Measurements from ENCODE around the gene BBS9.

Gene BBS9

DNA sequence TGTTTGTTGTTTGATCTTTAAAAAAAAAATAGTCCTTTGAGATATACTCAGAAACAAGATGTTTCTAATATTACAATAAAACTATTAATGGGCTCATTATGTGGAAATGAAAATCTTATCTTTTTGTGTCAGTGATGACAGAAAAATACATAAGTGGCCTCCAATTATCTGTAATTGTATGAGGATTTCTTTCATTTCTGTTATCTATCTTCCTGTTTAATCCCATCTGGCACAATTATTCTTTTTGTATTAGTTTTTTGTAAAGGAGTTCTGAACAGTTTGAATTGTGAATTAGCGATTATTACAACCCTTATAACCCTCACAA lies 270.8 kb downstream of the BBS9 start:
- Histone ChIP-seq H3K9me3 (ENCODE audit: control insufficient read depth in 5 of 5, low read length in 5 of 5) (peaks cover 0 to 5% (median 0%) of the 10 kb centered on the region in 5 donors), H3K4me3 (ENCODE audit: low read depth in 1 of 5, low read length in 5 of 5) (no peak overlapping the region), H3K36me3 (ENCODE audit: control insufficient read depth in 5 of 5, insufficient read depth in 5 of 5, low read length in 5 of 5) (peaks cover 0 to 10% (median 0%) of the 10 kb centered on the region in 5 donors), H3K4me1 (ENCODE audit: control insufficient read depth in 5 of 5, insufficient read depth in 5 of 5, low read length in 5 of 5) (no peaks in the 10 kb centered on the region), H3K9ac (ENCODE audit: low read length in 5 of 5) (no peak overlapping the region), H3K27me3 (ENCODE audit: control insufficient read depth in 5 of 5, insufficient read depth in 4 of 5, low read length in 5 of 5) (no peaks in the 10 kb centered on the region), H3K27ac (ENCODE audit: low read depth, low read length) (no peak overlapping the region)

- no peaks in the 10 kb centered on the region for H3K36me3 ChIP-seq (ENCODE audit: control insufficient read depth in 5 of 5, insufficient read depth in 5 of 5, low read length in 5 of 5)
Observed at GRCh38 chr7:33410266-33410665, 280.9 kb downstream of the BBS9 start.

GRCh38 chr7:33411020-33411419 lies 281.7 kb downstream of the BBS9 start:
- Histone ChIP-seq H3K9me3 (ENCODE audit: control insufficient read depth in 5 of 5, low read length in 5 of 5) (peaks cover 0 to 13% (median 7%) of the 10 kb centered on the region in 5 donors), H3K27me3 (ENCODE audit: control insufficient read depth in 5 of 5, insufficient read depth in 4 of 5, low read length in 5 of 5) (no peaks in the 10 kb centered on the region), H3K4me3 (ENCODE audit: low read depth in 1 of 5, low read length in 5 of 5) (no peak overlapping the region), H3K9ac (ENCODE audit: low read length in 5 of 5) (no peak overlapping the region), H3K36me3 (ENCODE audit: control insufficient read depth in 5 of 5, insufficient read depth in 5 of 5, low read length in 5 of 5) (no peaks in the 10 kb centered on the region), H3K27ac (ENCODE audit: low read depth, low read length) (no peak overlapping the region), H3K4me1 (ENCODE audit: control insufficient read depth in 5 of 5, insufficient read depth in 5 of 5, low read length in 5 of 5) (peaks cover 0 to 21% (median 0%) of the 10 kb centered on the region in 5 donors)

More at GRCh38 chr7:33410266-33410665, 280.9 kb downstream of the BBS9 start:
- Histone ChIP-seq H3K4me1 (ENCODE audit: control insufficient read depth in 5 of 5, insufficient read depth in 5 of 5, low read length in 5 of 5) (peaks cover 0 to 21% (median 0%) of the 10 kb centered on the region in 5 donors), H3K9ac (ENCODE audit: low read length in 5 of 5) (no peak overlapping the region), H3K4me3 (ENCODE audit: low read depth in 1 of 5, low read length in 5 of 5) (no peak overlapping the region), H3K9me3 (ENCODE audit: control insufficient read depth in 5 of 5, low read length in 5 of 5) (peaks cover 0 to 13% (median 7%) of the 10 kb centered on the region in 5 donors), H3K27ac (ENCODE audit: low read depth, low read length) (no peak overlapping the region), H3K27me3 (ENCODE audit: control insufficient read depth in 5 of 5, insufficient read depth in 4 of 5, low read length in 5 of 5) (no peaks in the 10 kb centered on the region)

- Histone ChIP-seq H3K4me3 (ENCODE audit: low read depth in 1 of 5, low read length in 5 of 5) (no peak overlapping the region), H3K27ac (ENCODE audit: low read depth, low read length) (no peak overlapping the region), H3K9ac (ENCODE audit: low read length in 5 of 5) (no peak overlapping the region), H3K9me3 (ENCODE audit: control insufficient read depth in 5 of 5, low read length in 5 of 5) (peaks cover 0 to 13% (median 7%) of the 10 kb centered on the region in 5 donors), H3K36me3 (ENCODE audit: control insufficient read depth in 5 of 5, insufficient read depth in 5 of 5, low read length in 5 of 5) (no peaks in the 10 kb centered on the region), H3K27me3 (ENCODE audit: control insufficient read depth in 5 of 5, insufficient read depth in 4 of 5, low read length in 5 of 5) (no peaks in the 10 kb centered on the region), H3K4me1 (ENCODE audit: control insufficient read depth in 5 of 5, insufficient read depth in 5 of 5, low read length in 5 of 5) (peaks cover 0 to 21% (median 0%) of the 10 kb centered on the region in 5 donors)
Observed at GRCh38 chr7:33412331-33412730, 283.0 kb downstream of the BBS9 start.

DNA sequence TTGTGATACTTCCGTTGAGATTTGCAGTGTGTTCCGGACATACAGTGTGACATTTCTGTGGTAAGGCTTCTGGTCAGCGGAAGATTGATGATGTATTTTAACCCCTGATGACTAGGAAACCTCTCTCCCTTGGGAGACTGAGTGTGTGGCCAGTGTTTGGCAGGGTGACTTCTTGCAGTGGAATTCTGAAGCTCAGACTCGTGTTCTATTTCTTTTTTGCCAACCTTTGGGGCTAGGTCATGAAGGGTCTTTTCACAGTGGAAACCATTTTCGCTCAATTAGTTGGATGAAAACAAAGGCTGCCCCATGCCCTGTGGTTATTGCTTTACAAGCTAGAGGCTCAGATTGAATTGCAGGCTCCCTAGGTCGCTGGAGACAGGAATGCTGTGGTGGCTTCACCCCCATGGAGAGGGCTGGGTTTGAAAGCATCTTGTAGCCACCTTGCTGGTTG lies 288.9 kb downstream of the BBS9 start:
- H3K36me3 ChIP-seq (ENCODE audit: control insufficient read depth in 5 of 5, insufficient read depth in 5 of 5, low read length in 5 of 5): no peaks in the 10 kb centered on the region
- no peak overlapping the region for H3K4me3 ChIP-seq (ENCODE audit: low read depth in 1 of 5, low read length in 5 of 5)
- H3K27ac ChIP-seq (ENCODE audit: low read depth, low read length): no peak overlapping the region
- H3K9ac ChIP-seq (ENCODE audit: low read length in 5 of 5): no peak overlapping the region
- peaks cover 0 to 10% (median 6%) of the 10 kb centered on the region in 5 donors for H3K4me1 ChIP-seq (ENCODE audit: control insufficient read depth in 5 of 5, insufficient read depth in 5 of 5, low read length in 5 of 5)
- H3K27me3 ChIP-seq (ENCODE audit: control insufficient read depth in 5 of 5, insufficient read depth in 4 of 5, low read length in 5 of 5): no peaks in the 10 kb centered on the region
- no peaks in the 10 kb centered on the region for H3K9me3 ChIP-seq (ENCODE audit: control insufficient read depth in 5 of 5, low read length in 5 of 5)

- H3K27me3 ChIP-seq (ENCODE audit: control insufficient read depth in 5 of 5, insufficient read depth in 4 of 5, low read length in 5 of 5): no peaks in the 10 kb centered on the region
- H3K9ac ChIP-seq (ENCODE audit: low read length in 5 of 5): no peak overlapping the region
- H3K27ac ChIP-seq (ENCODE audit: low read depth, low read length): no peak overlapping the region
- H3K9me3 ChIP-seq (ENCODE audit: control insufficient read depth in 5 of 5, low read length in 5 of 5): no peaks in the 10 kb centered on the region
- no peaks in the 10 kb centered on the region for H3K36me3 ChIP-seq (ENCODE audit: control insufficient read depth in 5 of 5, insufficient read depth in 5 of 5, low read length in 5 of 5)
- no peak overlapping the region for H3K4me3 ChIP-seq (ENCODE audit: low read depth in 1 of 5, low read length in 5 of 5)
- H3K4me1 ChIP-seq (ENCODE audit: control insufficient read depth in 5 of 5, insufficient read depth in 5 of 5, low read length in 5 of 5): peaks cover 0 to 11% (median 6%) of the 10 kb centered on the region in 5 donors
Observed at GRCh38 chr7:33420311-33420940, 291.1 kb downstream of the BBS9 start.

DNA sequence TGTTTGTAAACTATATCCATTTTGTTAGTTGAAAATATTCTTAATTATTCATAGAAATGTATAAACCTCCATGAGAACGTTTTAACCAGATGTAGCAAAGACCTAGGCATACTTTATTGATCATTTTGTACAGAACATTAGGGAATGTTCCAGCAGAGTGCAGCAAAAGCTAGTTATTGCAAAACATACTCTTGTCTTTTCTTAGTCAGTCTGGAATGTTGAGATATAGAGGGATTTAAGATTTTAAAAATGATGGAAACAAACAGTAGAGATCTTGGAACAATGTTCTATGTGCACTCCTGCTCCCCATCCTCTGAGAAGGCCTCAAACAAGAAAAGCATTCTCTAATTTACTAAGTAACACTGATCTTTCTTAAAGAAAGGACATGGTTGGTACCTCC lies 292.1 kb downstream of the BBS9 start:
- Histone ChIP-seq H3K9ac (ENCODE audit: low read length in 5 of 5) (no peak overlapping the region), H3K4me1 (ENCODE audit: control insufficient read depth in 5 of 5, insufficient read depth in 5 of 5, low read length in 5 of 5) (peaks cover 0 to 18% (median 6%) of the 10 kb centered on the region in 5 donors), H3K27ac (ENCODE audit: low read depth, low read length) (no peak overlapping the region), H3K27me3 (ENCODE audit: control insufficient read depth in 5 of 5, insufficient read depth in 4 of 5, low read length in 5 of 5) (no peaks in the 10 kb centered on the region), H3K9me3 (ENCODE audit: control insufficient read depth in 5 of 5, low read length in 5 of 5) (no peaks in the 10 kb centered on the region), H3K4me3 (ENCODE audit: low read depth in 1 of 5, low read length in 5 of 5) (no peak overlapping the region), H3K36me3 (ENCODE audit: control insufficient read depth in 5 of 5, insufficient read depth in 5 of 5, low read length in 5 of 5) (no peaks in the 10 kb centered on the region)

- no peak overlapping the region for H3K27ac ChIP-seq (ENCODE audit: low read depth, low read length)
- no peaks in the 10 kb centered on the region for H3K36me3 ChIP-seq (ENCODE audit: control insufficient read depth in 5 of 5, insufficient read depth in 5 of 5, low read length in 5 of 5)
- H3K4me1 ChIP-seq (ENCODE audit: control insufficient read depth in 5 of 5, insufficient read depth in 5 of 5, low read length in 5 of 5): peaks cover 0 to 18% (median 6%) of the 10 kb centered on the region in 5 donors
- no peaks in the 10 kb centered on the region for H3K9me3 ChIP-seq (ENCODE audit: control insufficient read depth in 5 of 5, low read length in 5 of 5)
- H3K9ac ChIP-seq (ENCODE audit: low read length in 5 of 5): no peak overlapping the region
- H3K4me3 ChIP-seq (ENCODE audit: low read depth in 1 of 5, low read length in 5 of 5): no peak overlapping the region
- H3K27me3 ChIP-seq (ENCODE audit: control insufficient read depth in 5 of 5, insufficient read depth in 4 of 5, low read length in 5 of 5): no peaks in the 10 kb centered on the region
Observed at GRCh38 chr7:33422141-33422540, 292.8 kb downstream of the BBS9 start.

DNA sequence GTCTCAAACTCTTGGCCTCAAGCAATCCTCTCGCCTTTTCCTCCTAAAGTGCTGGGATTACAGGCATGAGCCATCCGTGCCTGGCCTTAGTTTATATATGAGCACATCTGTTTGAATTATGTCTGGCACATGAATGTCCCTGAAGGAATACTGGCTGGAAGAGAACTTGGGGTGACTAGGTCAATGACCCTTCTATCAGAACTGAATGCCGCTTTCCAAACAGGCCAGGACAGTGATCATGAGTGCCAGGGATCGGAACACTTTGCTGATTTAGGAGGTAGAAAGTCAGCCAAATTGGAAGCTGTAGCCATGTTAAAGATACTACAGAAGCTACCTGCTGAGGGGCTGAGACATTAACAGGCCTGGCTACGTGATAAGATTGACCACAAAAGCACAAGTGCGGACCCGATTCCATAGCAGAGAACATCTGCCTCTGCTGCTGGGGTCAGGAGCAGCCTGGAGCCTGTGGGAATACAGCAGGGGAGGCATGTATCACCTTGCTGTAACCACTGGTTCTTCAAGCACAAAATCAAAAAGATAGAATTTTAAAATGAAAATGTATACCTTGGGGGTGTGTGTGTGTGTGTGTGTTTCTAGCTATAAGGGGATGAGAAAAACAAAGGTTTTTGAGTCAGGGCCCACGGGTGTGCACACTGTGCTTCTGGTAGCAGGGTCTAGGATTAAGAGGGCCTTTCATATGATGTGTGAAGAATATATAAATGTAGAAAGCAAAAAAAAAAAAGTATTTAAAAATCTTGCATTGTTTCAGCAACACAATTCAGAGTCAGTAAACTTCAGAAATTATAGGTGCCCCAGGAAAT lies 293.7 kb downstream of the BBS9 start:
- H3K36me3 ChIP-seq (ENCODE audit: control insufficient read depth in 5 of 5, insufficient read depth in 5 of 5, low read length in 5 of 5): no peaks in the 10 kb centered on the region
- H3K27ac ChIP-seq (ENCODE audit: low read depth, low read length): no peak overlapping the region
- H3K9ac ChIP-seq (ENCODE audit: low read length in 5 of 5): no peak overlapping the region
- H3K4me3 ChIP-seq (ENCODE audit: low read depth in 1 of 5, low read length in 5 of 5): no peak overlapping the region
- no peaks in the 10 kb centered on the region for H3K27me3 ChIP-seq (ENCODE audit: control insufficient read depth in 5 of 5, insufficient read depth in 4 of 5, low read length in 5 of 5)
- peaks cover 0 to 18% (median 6%) of the 10 kb centered on the region in 5 donors for H3K4me1 ChIP-seq (ENCODE audit: control insufficient read depth in 5 of 5, insufficient read depth in 5 of 5, low read length in 5 of 5)
- H3K9me3 ChIP-seq (ENCODE audit: control insufficient read depth in 5 of 5, low read length in 5 of 5): no peaks in the 10 kb centered on the region

DNA sequence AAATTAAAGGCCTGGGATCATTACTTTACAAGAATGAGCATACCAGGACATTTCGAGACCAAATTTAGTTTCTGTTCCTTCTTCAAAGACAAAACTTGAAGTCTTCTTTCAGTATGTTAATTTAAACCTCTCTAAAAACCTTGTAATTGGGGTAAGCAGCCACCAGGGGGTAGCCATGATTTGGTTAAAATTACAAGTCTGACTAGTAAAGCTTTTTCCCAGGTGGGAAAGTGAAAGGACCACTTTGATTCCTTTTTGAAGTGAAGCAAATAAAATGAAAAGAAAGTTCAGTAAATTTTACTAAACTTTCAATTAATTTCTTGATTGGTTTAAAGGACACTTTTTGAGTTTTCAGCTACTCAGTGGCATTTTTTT lies 294.3 kb downstream of the BBS9 start:
- no peak overlapping the region for H3K4me3 ChIP-seq (ENCODE audit: low read depth in 1 of 5, low read length in 5 of 5)
- no peak overlapping the region for H3K27ac ChIP-seq (ENCODE audit: low read depth, low read length)
- H3K9ac ChIP-seq (ENCODE audit: low read length in 5 of 5): no peak overlapping the region
- no peaks in the 10 kb centered on the region for H3K9me3 ChIP-seq (ENCODE audit: control insufficient read depth in 5 of 5, low read length in 5 of 5)
- H3K27me3 ChIP-seq (ENCODE audit: control insufficient read depth in 5 of 5, insufficient read depth in 4 of 5, low read length in 5 of 5): no peaks in the 10 kb centered on the region
- H3K4me1 ChIP-seq (ENCODE audit: control insufficient read depth in 5 of 5, insufficient read depth in 5 of 5, low read length in 5 of 5): peaks cover 0 to 18% (median 6%) of the 10 kb centered on the region in 5 donors
- no peaks in the 10 kb centered on the region for H3K36me3 ChIP-seq (ENCODE audit: control insufficient read depth in 5 of 5, insufficient read depth in 5 of 5, low read length in 5 of 5)
